Activated CD4-positive, alpha-beta T cell treated with anti-CD3 and anti-CD28 coated beads for 36 hours (primary cell): ENCODE measurements around the gene C7orf33. TPM values are rescaled to one million over a fixed set of nuclear protein-coding genes. Genes with fewer than 3 reads are reported as not detected.

ENCODE experiments used
- ATAC-seq: fragments of 200-7000 bp; cut with Tn5 transposase; one replicate; pipeline ENCODE4 v1.10.0; 2021; ENCODE audit warnings: mild to moderate bottlenecking, moderate library complexity
- CTCF ChIA-PET: fragments of 350-600 bp; sonication (Branson Sonifier 250); formaldehyde crosslinking; loops from one replicate; lab custom pipeline; 2021; ENCODE audit warnings: antibody characterized with exemption; lab: Charles Lee
- POLR2A ChIA-PET: fragments of 350-600 bp; sonication (Branson Sonifier 250); formaldehyde crosslinking; loops from one replicate; lab custom pipeline; 2021; ENCODE audit warnings: antibody characterized with exemption, inconsistent platforms; lab: Charles Lee
- DNase-seq: peaks from one replicate; pipeline ENCODE4 v3.0.0-alpha.2; 2020
- H3K27ac Mint-ChIP-seq: one replicate; pipeline ENCODE4 v1.8.0; 2021; ENCODE audit warnings: mixed read lengths
- H3K27me3 Mint-ChIP-seq: one replicate; pipeline ENCODE4 v1.8.0; 2021; ENCODE audit warnings: mixed read lengths
- H3K36me3 Mint-ChIP-seq: one replicate; pipeline ENCODE4 v1.8.0; 2021; ENCODE audit warnings: low read depth, mixed read lengths
- H3K4me1 Mint-ChIP-seq: one replicate; pipeline ENCODE4 v1.8.0; 2021; ENCODE audit warnings: mixed read lengths
- H3K4me3 Mint-ChIP-seq: one replicate; pipeline ENCODE4 v1.8.0; 2021; ENCODE audit warnings: mild to moderate bottlenecking, moderate library complexity, mixed read lengths
- H3K9me3 Mint-ChIP-seq: one replicate; pipeline ENCODE4 v1.8.0; 2021; ENCODE audit warnings: low read depth, mixed read lengths
- intact Hi-C, 2 experiments: fragments of 100-400 bp; cut with DNase I in 1 of 2; cut with micrococcal nuclease in 1 of 2; formaldehyde crosslinking; loops; one replicate each; pipeline versions ENCODE4 v1.14.2 to v1.15.1; 2022 to 2024; cut with DNase I, micrococcal nuclease
- total RNA-seq, 2 experiments: library from RNA; stranded (reverse); gene quantifications; one replicate each; pipeline ENCODE4 v1.2.3, GENCODE V29; 2021

The C7orf33 gene
- total RNA-seq, 2 experiments from 2014 or later = not detected

DNA sequence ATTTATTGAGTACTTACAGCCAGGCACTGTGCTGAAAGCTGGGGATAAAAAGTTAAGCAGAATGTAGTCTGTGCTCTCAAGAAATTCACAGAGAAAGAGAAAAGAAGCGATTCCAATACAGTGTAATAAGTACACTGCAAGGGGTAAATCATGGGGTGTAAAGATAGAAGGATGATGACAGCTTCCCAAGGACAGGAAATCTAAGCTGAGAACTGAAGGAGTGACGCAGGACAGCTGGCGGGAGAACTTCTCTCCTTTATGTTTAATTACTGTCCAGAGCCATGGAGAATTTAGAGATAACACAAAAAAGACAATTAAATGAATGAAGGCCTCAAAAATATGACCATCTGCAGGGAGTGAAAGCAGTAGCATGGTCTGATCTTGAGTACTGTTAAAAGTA is 34.8 kb downstream of the C7orf33 start:
- CTCF ChIA-PET = interaction anchor here (0.8 to 1.6 kb wide), 4 partner anchors 11 to 42 kb away, joined by 3 to 5 read pairs (median 4); no protein-coding TSS in a partner anchor
- H3K27ac Mint-ChIP-seq = no peak overlapping the region
- H3K4me1 Mint-ChIP-seq = peaks cover 64% of the 10 kb centered on the region
- no peak overlapping the region for H3K4me3 Mint-ChIP-seq
- H3K27me3 Mint-ChIP-seq = no peaks in the 10 kb centered on the region
- ATAC-seq (no peak), DNase-seq (no peak)
- intact Hi-C loops = loop anchor here in 1 of 2 experiments (10.0 kb wide), 1 partner anchor 69 kb away; the partner anchor contains the start of gene CUL1
- no peaks in the 10 kb centered on the region for H3K36me3 Mint-ChIP-seq
- no peaks in the 10 kb centered on the region for H3K9me3 Mint-ChIP-seq
- POLR2A ChIA-PET = no interaction called here

- ChIA-PET POLR2A (interaction anchor here (0.6 kb wide), 1 partner anchor 17 kb away, joined by 5 read pairs; no protein-coding TSS in a partner anchor), CTCF (interaction anchor here (0.6 to 1.1 kb wide), 4 partner anchors 14 to 68 kb away, joined by 3 to 4 read pairs (median 3); no protein-coding TSS in a partner anchor)
- intact Hi-C loops = loop anchor here in 1 of 2 experiments (10.0 kb wide), 1 partner anchor 68 kb away; the partner anchor contains the start of gene CUL1
- DNase-seq (no peak), ATAC-seq (no peak)
- no peak overlapping the region for H3K4me3 Mint-ChIP-seq
- peaks cover 51% of the 10 kb centered on the region for H3K4me1 Mint-ChIP-seq
- no peaks in the 10 kb centered on the region for H3K36me3 Mint-ChIP-seq
- no peak overlapping the region for H3K27ac Mint-ChIP-seq
- H3K9me3 Mint-ChIP-seq = no peaks in the 10 kb centered on the region
- H3K27me3 Mint-ChIP-seq = no peaks in the 10 kb centered on the region
Observed at GRCh38 chr7:148626828-148627227, 36.3 kb downstream of the C7orf33 start.

DNA sequence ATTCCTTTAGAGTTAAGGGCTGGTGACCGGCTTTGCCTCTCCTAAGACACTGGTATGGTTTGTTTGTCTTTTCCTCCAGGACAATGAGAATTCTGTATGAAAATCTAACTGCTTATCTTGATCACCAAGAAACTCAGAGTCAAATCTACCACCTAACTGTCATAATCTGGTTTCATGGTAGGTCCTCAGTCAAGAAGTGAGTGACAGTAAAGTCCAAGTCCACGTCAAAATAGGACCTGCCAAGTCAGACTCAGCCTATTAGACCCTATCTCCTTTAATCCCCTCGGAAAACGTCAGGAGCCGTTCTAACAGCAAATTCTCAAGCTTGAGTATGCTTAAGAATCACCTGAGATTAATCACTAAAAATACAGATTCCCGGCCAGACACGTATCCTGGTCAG is 37.4 kb downstream of the C7orf33 start:
- CTCF ChIA-PET = interaction anchor here (1.1 kb wide), 2 partner anchors 10 to 53 kb away, joined by 3 to 5 read pairs; no protein-coding TSS in a partner anchor
- no peak overlapping the region for H3K4me3 Mint-ChIP-seq
- peaks cover 56% of the 10 kb centered on the region for H3K4me1 Mint-ChIP-seq
- POLR2A ChIA-PET = no interaction called here
- H3K9me3 Mint-ChIP-seq = no peaks in the 10 kb centered on the region
- H3K27me3 Mint-ChIP-seq = no peaks in the 10 kb centered on the region
- H3K36me3 Mint-ChIP-seq = no peaks in the 10 kb centered on the region
- intact Hi-C loops = loop anchor here in 1 of 2 experiments (10.0 kb wide), 1 partner anchor 67 kb away; the partner anchor contains the start of gene CUL1
- no peak overlapping the region for H3K27ac Mint-ChIP-seq
- DNase-seq (no peak), ATAC-seq (no peak)

DNA sequence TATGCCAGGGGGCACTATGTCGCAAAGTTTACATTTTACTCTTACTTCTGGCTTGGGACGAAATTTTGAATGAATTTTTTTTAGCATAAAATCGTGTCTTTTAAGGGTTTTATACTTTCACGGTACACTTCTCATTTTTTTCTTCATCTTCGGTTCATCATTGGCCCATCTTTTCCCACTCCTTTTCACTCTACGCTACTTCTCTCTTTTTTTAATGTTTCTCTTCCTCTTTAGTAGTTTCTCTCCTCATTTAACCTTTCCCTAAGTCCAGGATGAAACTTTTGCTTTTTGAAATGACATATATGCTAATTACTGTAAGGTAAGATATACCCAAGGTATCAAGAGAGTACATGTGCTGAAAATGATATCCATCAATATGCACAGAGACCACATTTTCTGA is 39.5 kb downstream of the C7orf33 start:
- intact Hi-C loops = no loop called here
- H3K36me3 Mint-ChIP-seq = no peaks in the 10 kb centered on the region

GRCh38 chr7:148633761-148634160 is 43.2 kb downstream of the C7orf33 start:
- intact Hi-C loops = loop anchor here in 1 of 2 experiments (2.0 kb wide), 1 partner anchor 63 kb away; no protein-coding TSS in a partner anchor
- POLR2A ChIA-PET = no interaction called here
- CTCF ChIA-PET = interaction anchor here (1.2 to 1.3 kb wide), 2 partner anchors 10 to 106 kb away, joined by 3 to 8 read pairs; no protein-coding TSS in a partner anchor
- Mint-ChIP-seq H3K27me3 (no peaks in the 10 kb centered on the region), H3K4me3 (no peak overlapping the region), H3K27ac (no peak overlapping the region), H3K36me3 (no peaks in the 10 kb centered on the region), H3K9me3 (peaks cover 3% of the 10 kb centered on the region), H3K4me1 (peaks cover 18% of the 10 kb centered on the region)
- DNase-seq (no peak), ATAC-seq (peak; percentile 9)

More for the DNA sequence above, 39.5 kb downstream of the C7orf33 start:
- no peak for ATAC-seq
- DNase-seq = no peak
- Mint-ChIP-seq H3K27me3 (no peaks in the 10 kb centered on the region), H3K4me3 (no peak overlapping the region), H3K9me3 (peaks cover 3% of the 10 kb centered on the region), H3K4me1 (peaks cover 49% of the 10 kb centered on the region), H3K27ac (no peak overlapping the region)
- POLR2A ChIA-PET = no interaction called here
- CTCF ChIA-PET = no interaction called here

DNA sequence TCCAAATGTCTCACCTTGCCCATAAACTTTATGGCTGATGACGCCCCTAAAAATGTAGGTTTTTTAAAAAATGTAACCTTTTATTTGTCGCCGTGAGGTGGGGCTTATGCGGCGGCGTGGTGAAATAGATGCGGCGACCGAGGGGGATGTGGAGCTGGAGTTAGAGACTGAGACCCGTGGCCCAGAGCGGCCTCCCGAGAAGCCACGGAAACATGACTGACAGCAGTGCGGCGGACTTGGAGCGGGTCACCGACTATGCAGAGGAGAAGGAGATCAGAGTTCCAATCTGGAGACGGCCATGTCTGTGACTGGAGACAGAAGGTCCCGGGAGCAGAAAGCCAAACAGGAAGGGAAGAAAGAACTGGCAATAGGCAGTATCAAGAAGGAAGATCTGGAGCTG is 46.5 kb downstream of the C7orf33 start:
- peaks cover 2% of the 10 kb centered on the region for H3K27me3 Mint-ChIP-seq
- DNase-seq (no peak), ATAC-seq (no peak)
- no peaks in the 10 kb centered on the region for H3K36me3 Mint-ChIP-seq
- POLR2A ChIA-PET = no interaction called here
- intact Hi-C loops = no loop called here
- H3K4me1 Mint-ChIP-seq = peaks cover 12% of the 10 kb centered on the region
- CTCF ChIA-PET = no interaction called here
- no peak overlapping the region for H3K4me3 Mint-ChIP-seq
- H3K9me3 Mint-ChIP-seq = peaks cover 4% of the 10 kb centered on the region
- H3K27ac Mint-ChIP-seq = no peak overlapping the region

- POLR2A ChIA-PET = no interaction called here
- no peak for DNase-seq
- Mint-ChIP-seq H3K27ac (no peak overlapping the region), H3K9me3 (no peaks in the 10 kb centered on the region), H3K36me3 (no peaks in the 10 kb centered on the region), H3K4me3 (no peak overlapping the region), H3K27me3 (peaks cover 6% of the 10 kb centered on the region), H3K4me1 (no peaks in the 10 kb centered on the region)
- no peak for ATAC-seq
- CTCF ChIA-PET = no interaction called here
- intact Hi-C loops = no loop called here
Observed at GRCh38 chr7:148645898-148646297, 55.3 kb downstream of the C7orf33 start.

DNA sequence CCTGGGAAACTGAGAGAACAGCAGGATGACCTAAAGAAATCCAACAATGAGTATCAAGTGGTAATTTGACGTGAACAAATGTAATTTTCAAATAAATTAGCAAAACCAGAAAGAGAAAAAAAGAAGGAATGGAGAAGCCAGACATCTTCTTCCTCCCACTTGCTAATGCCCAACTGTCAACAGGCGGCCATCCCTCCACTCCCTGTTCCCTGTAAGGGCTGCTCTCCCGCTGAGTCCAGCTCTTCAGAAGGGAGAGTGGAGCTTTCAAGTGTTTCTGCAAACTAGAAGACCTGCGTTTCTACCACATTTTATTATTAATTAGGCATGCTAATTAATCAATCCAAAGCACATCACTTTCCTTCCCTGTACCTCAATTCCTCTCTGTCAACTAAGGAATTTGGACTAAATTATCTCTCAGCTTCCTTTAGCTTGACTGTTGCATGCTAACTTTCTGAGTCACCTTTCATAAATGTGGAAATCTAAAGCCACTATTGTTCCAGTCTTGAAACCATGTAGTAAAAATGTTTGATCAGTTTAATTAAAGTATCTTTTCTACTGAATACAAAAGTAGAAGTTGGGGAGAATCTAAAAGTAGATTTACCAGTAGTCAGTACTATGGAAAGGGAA is 59.8 kb downstream of the C7orf33 start:
- POLR2A ChIA-PET = no interaction called here
- ATAC-seq (no peak), DNase-seq (no peak)
- no peaks in the 10 kb centered on the region for H3K9me3 Mint-ChIP-seq
- H3K4me3 Mint-ChIP-seq = no peak overlapping the region
- no peaks in the 10 kb centered on the region for H3K4me1 Mint-ChIP-seq
- intact Hi-C loops = no loop called here
- H3K36me3 Mint-ChIP-seq = no peaks in the 10 kb centered on the region
- H3K27ac Mint-ChIP-seq = no peak overlapping the region
- CTCF ChIA-PET = no interaction called here
- H3K27me3 Mint-ChIP-seq = no peaks in the 10 kb centered on the region

DNA sequence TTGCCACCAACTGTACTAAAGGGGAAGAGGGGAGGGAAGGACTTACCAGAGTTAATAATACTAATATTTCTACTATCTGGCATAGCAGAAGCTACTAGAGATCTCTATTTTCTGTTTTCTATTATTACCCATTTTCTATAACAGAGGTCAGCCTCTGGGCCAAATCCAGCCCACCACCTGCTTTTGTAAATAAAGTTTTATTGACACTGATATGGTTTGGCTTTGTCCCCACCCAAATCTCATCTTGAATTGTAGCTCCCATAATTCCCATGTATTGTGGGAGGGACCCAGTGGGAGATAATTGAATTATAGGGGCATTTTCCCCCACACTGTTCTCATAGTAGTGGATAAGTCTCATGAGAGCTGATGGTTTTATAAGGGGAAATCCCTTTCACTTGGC is 62.2 kb downstream of the C7orf33 start:
- ChIA-PET CTCF (interaction anchor here (1.5 kb wide), 1 partner anchor 77 kb away, joined by 4 read pairs; no protein-coding TSS in a partner anchor), POLR2A (no interaction called here)
- DNase-seq (no peak), ATAC-seq (no peak)
- H3K27ac Mint-ChIP-seq = no peak overlapping the region
- H3K4me3 Mint-ChIP-seq = no peak overlapping the region
- intact Hi-C loops = no loop called here
- no peaks in the 10 kb centered on the region for H3K27me3 Mint-ChIP-seq
- H3K9me3 Mint-ChIP-seq = no peaks in the 10 kb centered on the region
- no peaks in the 10 kb centered on the region for H3K36me3 Mint-ChIP-seq
- H3K4me1 Mint-ChIP-seq = no peaks in the 10 kb centered on the region

DNA sequence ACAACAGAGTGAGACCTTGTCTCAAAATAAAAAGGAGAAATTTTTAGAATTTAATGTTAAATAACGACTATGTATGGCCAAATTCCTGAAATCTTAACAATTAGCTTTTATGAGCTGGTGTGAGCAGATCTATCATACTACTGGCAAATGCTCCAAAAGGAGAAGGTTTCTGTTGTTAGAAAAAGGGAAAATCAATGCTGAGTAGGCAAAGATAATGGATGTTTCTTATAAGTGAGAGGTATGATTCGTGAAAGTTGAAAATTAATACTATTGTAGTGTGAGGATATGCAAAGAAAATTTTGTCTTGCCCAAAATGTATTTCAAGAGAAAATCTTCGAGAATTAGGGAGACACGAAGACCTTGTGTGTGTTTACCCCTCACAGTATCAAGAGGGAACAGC is 67.4 kb downstream of the C7orf33 start:
- no peaks in the 10 kb centered on the region for H3K9me3 Mint-ChIP-seq
- no peak overlapping the region for H3K27ac Mint-ChIP-seq
- DNase-seq = no peak
- H3K4me3 Mint-ChIP-seq = no peak overlapping the region
- intact Hi-C loops = no loop called here
- H3K27me3 Mint-ChIP-seq = no peaks in the 10 kb centered on the region
- CTCF ChIA-PET = interaction anchor here (0.5 to 0.8 kb wide), 3 partner anchors 18 to 118 kb away, joined by 3 to 4 read pairs (median 4); no protein-coding TSS in a partner anchor
- ATAC-seq = no peak
- POLR2A ChIA-PET = interaction anchor here (0.6 kb wide), 1 partner anchor 40 kb away, joined by 3 read pairs; no protein-coding TSS in a partner anchor
- no peaks in the 10 kb centered on the region for H3K4me1 Mint-ChIP-seq
- H3K36me3 Mint-ChIP-seq = no peaks in the 10 kb centered on the region

GRCh38 chr7:148661471-148661870 is 70.9 kb downstream of the C7orf33 start:
- DNase-seq (no peak), ATAC-seq (no peak)
- ChIA-PET CTCF (no interaction called here), POLR2A (no interaction called here)
- Mint-ChIP-seq H3K4me1 (no peaks in the 10 kb centered on the region), H3K9me3 (no peaks in the 10 kb centered on the region), H3K4me3 (no peak overlapping the region), H3K36me3 (no peaks in the 10 kb centered on the region), H3K27ac (no peak overlapping the region), H3K27me3 (no peaks in the 10 kb centered on the region)
- intact Hi-C loops = no loop called here

- Mint-ChIP-seq H3K36me3 (no peaks in the 10 kb centered on the region), H3K27ac (no peak overlapping the region), H3K4me1 (no peaks in the 10 kb centered on the region), H3K27me3 (no peaks in the 10 kb centered on the region), H3K4me3 (no peak overlapping the region), H3K9me3 (no peaks in the 10 kb centered on the region)
- intact Hi-C loops = no loop called here
- DNase-seq = no peak
- ATAC-seq = no peak
- ChIA-PET POLR2A (no interaction called here), CTCF (no interaction called here)
Observed at GRCh38 chr7:148662646-148663045, 72.1 kb downstream of the C7orf33 start.
